Neuronal stem cell (in vitro differentiated cells): ENCODE measurements around the gene FOXJ3.

Experiments
- DNase-seq: peaks from one replicate; pipeline ENCODE4 v3.0.0-alpha.2; 2013; ENCODE audit warnings: low spot score
- H2AFZ ChIP-seq: one replicate; pipeline ENCODE4 v1.6.1; 2013; ENCODE audit warnings: mild to moderate bottlenecking, low read length, inconsistent platforms
- H2AK5ac ChIP-seq: 2 replicates; pipeline ENCODE4 v1.6.1; 2013; ENCODE audit warnings: low read depth, mild to moderate bottlenecking, inconsistent platforms, low read length, moderate library complexity, mixed read lengths
- H2BK120ac ChIP-seq: 2 replicates; pipeline ENCODE4 v1.6.1; 2013; ENCODE audit warnings: low read depth, mild to moderate bottlenecking, inconsistent platforms, low read length, moderate library complexity, mixed read lengths
- H2BK12ac ChIP-seq: one replicate; pipeline ENCODE4 v1.6.1; 2013; ENCODE audit warnings: low read length, inconsistent platforms
- H2BK15ac ChIP-seq: 2 replicates; pipeline ENCODE4 v1.6.1; 2013; ENCODE audit warnings: mild to moderate bottlenecking, low read length, inconsistent platforms, mixed read lengths
- H2BK5ac ChIP-seq: one replicate; pipeline ENCODE4 v1.6.1; 2013; ENCODE audit warnings: inconsistent platforms, mild to moderate bottlenecking, low read length, moderate library complexity
- H3K14ac ChIP-seq: one replicate; pipeline ENCODE4 v1.6.1; 2013; ENCODE audit warnings: low read length, inconsistent platforms
- H3K18ac ChIP-seq: 2 replicates; pipeline ENCODE4 v1.6.1; 2013; ENCODE audit warnings: low read length, inconsistent platforms
- H3K23ac ChIP-seq: 2 replicates; pipeline ENCODE4 v1.6.1; 2013; ENCODE audit warnings: low read depth, mild to moderate bottlenecking, mixed read lengths, low read length, inconsistent platforms; ENCODE audit not compliant: poor library complexity
- H3K27ac ChIP-seq: replicated peaks from 3 replicates; pipeline ENCODE4 v1.5.1; 2013; ENCODE audit warnings: low read length, inconsistent platforms
- H3K27me3 ChIP-seq, 3 experiments: 2 replicates each; pipeline ENCODE4 v1.6.1; 2013; ENCODE audit warnings: low read length in 3 of 3, mild to moderate bottlenecking in 2 of 3, inconsistent platforms in 1 of 3, low read depth in 1 of 3, mixed read lengths in 1 of 3, moderate library complexity in 1 of 3; ENCODE audit not compliant: control insufficient read depth in 3 of 3, insufficient read depth in 3 of 3
- H3K36me3 ChIP-seq, 2 donors: replicated peaks in 1 of 2; 2 replicates each; pipeline ENCODE4 v1.6.1; 2013; ENCODE audit warnings: low read length in 2 of 2; ENCODE audit not compliant: control insufficient read depth in 2 of 2, insufficient read depth in 2 of 2
- H3K4ac ChIP-seq: 2 replicates; pipeline ENCODE4 v1.6.1; 2013; ENCODE audit warnings: inconsistent platforms, mild to moderate bottlenecking, low read length, moderate library complexity
- H3K4me1 ChIP-seq, 2 donors: 1 replicate in 1 of 2; 2 replicates in 1 of 2; pipeline ENCODE4 v1.6.1; 2013; ENCODE audit warnings: low read length in 2 of 2, low read depth in 1 of 2; ENCODE audit not compliant: control insufficient read depth in 2 of 2, insufficient read depth in 1 of 2
- H3K4me2 ChIP-seq: one replicate; pipeline ENCODE4 v1.6.1; 2013; ENCODE audit warnings: mild to moderate bottlenecking, low read length, inconsistent platforms; ENCODE audit not compliant: insufficient read depth, poor library complexity, severe bottlenecking
- H3K4me3 ChIP-seq, 2 donors: 2 replicates each; pipeline ENCODE4 v1.5.1; 2013; ENCODE audit warnings: low read length in 2 of 2, mild to moderate bottlenecking in 2 of 2, inconsistent platforms in 1 of 2, moderate library complexity in 1 of 2
- H3K79me1 ChIP-seq: one replicate; pipeline ENCODE4 v1.6.1; 2013; ENCODE audit warnings: low read depth, mild to moderate bottlenecking, inconsistent platforms, low read length, moderate library complexity
- H3K9ac ChIP-seq: one replicate; pipeline ENCODE4 v1.6.1; 2013; ENCODE audit warnings: mild to moderate bottlenecking, low read depth, low read length, inconsistent platforms; ENCODE audit not compliant: poor library complexity
- H3K9me3 ChIP-seq, 2 donors: replicated peaks in 1 of 2; 2 replicates each; pipeline versions ENCODE3 to v1.6.1; 2013; ENCODE audit warnings: low read length in 2 of 2, mild to moderate bottlenecking in 2 of 2, inconsistent platforms in 1 of 2, low read depth in 1 of 2, mixed read lengths in 1 of 2, moderate library complexity in 1 of 2; ENCODE audit not compliant: control insufficient read depth in 2 of 2, insufficient read depth in 1 of 2
- H4K8ac ChIP-seq: one replicate; pipeline ENCODE4 v1.6.1; 2013; ENCODE audit warnings: low read depth, mild to moderate bottlenecking, inconsistent platforms, low read length, moderate library complexity
- H4K91ac ChIP-seq: one replicate; pipeline ENCODE4 v1.6.1; 2013; ENCODE audit warnings: low read length, low read depth, mild to moderate bottlenecking, inconsistent platforms; ENCODE audit not compliant: poor library complexity
- WGBS, 2 donors: extraction: QIAGEN DNeasy Blood & Tissue Kit; methylation state at CpG; one replicate each; pipeline ENCODE4 v1.1.7; 2013; ENCODE audit warnings: missing lambda C conversion rate in 2 of 2, mixed read lengths in 1 of 2; ENCODE audit not compliant: insufficient read length in 2 of 2, insufficient replicate concordance in 1 of 2; ENCODE audit errors: extremely low coverage in 2 of 2; 5-methylcytosine and 5-hydroxymethylcytosine counted together

FOXJ3 gene

GRCh38 chr1:42250164-42250563 lies 84.9 kb downstream of the FOXJ3 start:
- no peak overlapping the region for H2BK120ac ChIP-seq
- no peak overlapping the region for H4K8ac ChIP-seq
- no peaks in the 10 kb centered on the region for H3K4me1 ChIP-seq
- H4K91ac ChIP-seq, result no peak overlapping the region
- H2AFZ ChIP-seq, result no peak overlapping the region
- no CpG with 5 or more reads among the region's 3 CpGs for WGBS, 2 donors
- no peak overlapping the region for H3K4me2 ChIP-seq
- peaks cover 0 to 20% of the 10 kb centered on the region in 2 donors for H3K9me3 ChIP-seq
- no peak overlapping the region for H3K14ac ChIP-seq
- peaks cover 2% of the 10 kb centered on the region for H3K79me1 ChIP-seq
- no peak overlapping the region for H3K27ac ChIP-seq
- H3K23ac ChIP-seq, result no peak overlapping the region
- no peak overlapping the region for H3K4ac ChIP-seq
- H2BK15ac ChIP-seq, result no peak overlapping the region
- DNase-seq, result no peak
- no peak overlapping the region for H3K18ac ChIP-seq
- peaks cover 0 to 19% of the 10 kb centered on the region in 2 donors for H3K36me3 ChIP-seq
- no peak overlapping the region for H2BK5ac ChIP-seq
- H3K4me3 ChIP-seq, result no peak overlapping the region
- no peak overlapping the region for H2BK12ac ChIP-seq
- no peaks in the 10 kb centered on the region for H3K27me3 ChIP-seq
- no peak overlapping the region for H2AK5ac ChIP-seq
- no peak overlapping the region for H3K9ac ChIP-seq

GRCh38 chr1:42240966-42241755 lies 93.9 kb downstream of the FOXJ3 start:
- Histone ChIP-seq H3K79me1 (peaks cover 13% of the 10 kb centered on the region), H4K91ac (no peak overlapping the region), H3K18ac (peak overlapping the region; percentile 65), H3K36me3 (peaks cover 4 to 20% of the 10 kb centered on the region in 2 donors), H3K4me2 (no peak overlapping the region), H3K4ac (peak overlapping the region; percentile 10), H3K9ac (peak overlapping the region; percentile 30), H2AK5ac (no peak overlapping the region), H3K14ac (peak overlapping the region; percentile 17), H2BK12ac (no peak overlapping the region), H3K4me1 (no peaks in the 10 kb centered on the region), H2BK15ac (no peak overlapping the region), H2BK5ac (no peak overlapping the region), H3K23ac (peak overlapping the region; percentile 89), H2AFZ (no peak overlapping the region), H3K27me3 (no peaks in the 10 kb centered on the region), H2BK120ac (no peak overlapping the region), H4K8ac (no peak overlapping the region), H3K4me3 (peak overlapping the region in 1 of 2 donors; percentile 44), H3K9me3 (peaks cover 5 to 33% of the 10 kb centered on the region in 2 donors), H3K27ac (no peak overlapping the region)
- WGBS, 2 donors, result no CpG with 5 or more reads among the region's 5 CpGs
- no peak for DNase-seq

GRCh38 chr1:42239555-42239954 lies 95.5 kb downstream of the FOXJ3 start:
- H2AK5ac ChIP-seq, result no peak overlapping the region
- no peak overlapping the region for H2BK5ac ChIP-seq
- no peak overlapping the region for H2BK120ac ChIP-seq
- H3K4me1 ChIP-seq, result no peaks in the 10 kb centered on the region
- DNase-seq, result no peak
- no peaks in the 10 kb centered on the region for H3K27me3 ChIP-seq
- no peak overlapping the region for H2BK12ac ChIP-seq
- no peak overlapping the region for H3K4ac ChIP-seq
- H3K36me3 ChIP-seq, result peaks cover 4 to 19% of the 10 kb centered on the region in 2 donors
- WGBS, 2 donors, result no CpG with 5 or more reads among the region's 1 CpG
- H3K27ac ChIP-seq, result no peak overlapping the region
- no peak overlapping the region for H3K4me3 ChIP-seq
- no peak overlapping the region for H4K91ac ChIP-seq
- no peak overlapping the region for H3K23ac ChIP-seq
- H3K79me1 ChIP-seq, result peaks cover 11% of the 10 kb centered on the region
- no peak overlapping the region for H3K4me2 ChIP-seq
- no peak overlapping the region for H3K18ac ChIP-seq
- H2BK15ac ChIP-seq, result no peak overlapping the region
- H4K8ac ChIP-seq, result no peak overlapping the region
- no peak overlapping the region for H3K14ac ChIP-seq
- peaks cover 5 to 40% of the 10 kb centered on the region in 2 donors for H3K9me3 ChIP-seq
- H2AFZ ChIP-seq, result no peak overlapping the region
- H3K9ac ChIP-seq, result no peak overlapping the region

- Histone ChIP-seq H3K14ac (no peak overlapping the region), H2BK120ac (no peak overlapping the region), H3K4me2 (no peak overlapping the region), H2AFZ (no peak overlapping the region), H3K4ac (no peak overlapping the region), H3K4me3 (no peak overlapping the region), H3K27me3 (no peaks in the 10 kb centered on the region), H3K9me3 (peaks cover 3 to 40% of the 10 kb centered on the region in 2 donors), H3K9ac (no peak overlapping the region), H4K91ac (no peak overlapping the region), H2BK12ac (no peak overlapping the region), H3K79me1 (peaks cover 11% of the 10 kb centered on the region), H3K27ac (no peak overlapping the region), H3K4me1 (no peaks in the 10 kb centered on the region), H3K18ac (no peak overlapping the region), H3K23ac (no peak overlapping the region), H4K8ac (no peak overlapping the region), H2BK15ac (no peak overlapping the region), H2AK5ac (no peak overlapping the region), H2BK5ac (no peak overlapping the region), H3K36me3 (peaks cover 4 to 14% of the 10 kb centered on the region in 2 donors)
- DNase-seq, result no peak
- WGBS, 2 donors, result no CpG with 5 or more reads among the region's 1 CpG
These were observed 96.0 kb downstream of the FOXJ3 start for GRCh38 chr1:42239041-42239440.
